GM19351 (cell line): ENCODE results near the gene DOK7.

ENCODE experiments used
- ATAC-seq: cut with Tn5 transposase; IDR thresholded peaks from one replicate; pipeline ENCODE4 v1.9.1; 2021; ENCODE audit warnings: mild to moderate bottlenecking, moderate library complexity; ENCODE audit not compliant: unreplicated experiment

Gene DOK7

DNA sequence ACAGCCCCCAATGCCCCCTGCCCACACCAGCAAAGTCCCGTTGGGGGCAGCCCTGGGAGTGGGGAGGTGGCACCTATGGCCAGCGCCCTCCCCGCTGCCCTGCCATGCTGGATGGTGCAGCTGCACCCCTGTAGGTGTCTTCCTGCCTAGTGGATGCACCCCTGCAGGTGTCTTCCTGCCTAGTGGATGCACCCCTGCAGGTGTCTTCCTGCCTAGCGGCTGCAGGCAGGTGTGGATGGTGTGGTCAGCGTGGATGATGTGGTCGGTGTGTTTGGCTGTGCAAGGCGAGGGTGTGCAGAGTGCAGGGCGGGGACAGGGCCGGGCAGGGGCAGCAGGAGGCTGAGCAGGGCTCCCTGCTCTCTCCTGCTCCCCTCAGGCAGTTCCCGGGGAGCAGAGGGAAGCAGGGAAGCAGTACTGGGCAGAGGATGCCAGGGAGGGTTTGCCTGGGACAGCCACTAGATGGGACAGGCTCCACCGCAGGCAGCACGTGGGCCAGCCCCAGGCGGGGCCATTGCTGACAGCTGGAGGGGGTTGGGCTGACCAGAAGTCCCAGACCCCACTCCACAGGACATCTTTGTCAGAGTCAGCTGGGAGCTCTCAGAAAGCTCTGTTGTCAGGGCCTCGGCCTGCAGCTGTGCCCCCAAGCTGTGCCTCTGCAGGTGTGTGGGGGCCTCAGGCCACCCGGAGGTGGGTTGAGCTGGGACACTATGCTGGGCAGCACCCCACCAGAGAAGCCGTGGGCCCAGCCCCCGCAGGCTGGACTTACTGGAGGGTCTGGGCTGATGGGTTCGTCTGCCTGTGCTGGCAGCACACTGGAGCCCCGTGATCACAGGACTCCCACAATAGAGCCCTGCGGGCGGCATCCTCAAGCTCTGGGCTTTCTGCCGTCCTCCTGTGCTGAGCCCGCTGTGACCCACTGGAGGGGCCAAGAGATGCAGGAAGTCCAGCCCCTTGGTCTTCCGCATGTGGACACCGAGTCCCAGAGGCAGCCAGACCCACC, 23.7 kb downstream of the DOK7 start:
- no peak for ATAC-seq

DNA sequence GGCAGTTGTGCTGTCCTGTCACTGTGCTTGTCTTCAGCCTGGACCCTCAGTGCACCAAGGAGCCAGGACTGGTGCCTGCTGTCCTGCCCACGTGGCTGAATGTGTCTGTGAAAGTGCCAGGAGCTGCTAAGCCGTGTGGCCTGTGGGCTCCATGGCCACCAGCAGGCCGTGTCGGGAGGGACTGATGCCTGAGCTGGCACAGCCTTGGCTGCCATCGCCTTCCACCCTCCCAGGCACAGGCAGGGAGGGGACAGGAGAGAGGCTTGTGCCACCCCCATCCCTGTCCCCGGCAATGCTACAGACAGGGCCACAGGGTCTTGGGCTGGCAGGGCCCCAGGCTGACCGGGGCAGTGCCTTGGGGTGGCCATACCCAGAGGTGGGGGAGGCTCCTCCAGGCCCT, 24.8 kb downstream of the DOK7 start:
- no peak for ATAC-seq

DNA sequence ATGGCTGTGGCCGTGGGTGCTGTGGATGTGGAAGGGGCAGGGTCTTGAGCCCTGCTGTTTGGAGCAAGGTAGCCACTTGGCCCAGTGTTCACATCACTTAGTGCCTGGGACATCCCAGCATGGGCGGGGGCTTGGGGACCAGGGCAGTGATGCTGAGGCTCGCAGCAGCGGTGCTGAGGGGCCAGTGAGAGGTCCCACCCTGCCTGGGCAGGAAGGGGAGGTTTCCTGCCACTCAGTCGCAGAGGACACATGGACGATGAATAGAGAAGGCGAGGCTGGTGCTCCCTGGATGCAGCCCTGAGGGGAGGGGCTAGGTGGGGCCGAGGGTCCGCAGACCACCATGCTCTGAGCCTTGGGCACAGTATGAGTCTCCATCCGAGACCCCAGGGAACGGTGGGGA, 25.7 kb downstream of the DOK7 start:
- ATAC-seq: no peak

DNA sequence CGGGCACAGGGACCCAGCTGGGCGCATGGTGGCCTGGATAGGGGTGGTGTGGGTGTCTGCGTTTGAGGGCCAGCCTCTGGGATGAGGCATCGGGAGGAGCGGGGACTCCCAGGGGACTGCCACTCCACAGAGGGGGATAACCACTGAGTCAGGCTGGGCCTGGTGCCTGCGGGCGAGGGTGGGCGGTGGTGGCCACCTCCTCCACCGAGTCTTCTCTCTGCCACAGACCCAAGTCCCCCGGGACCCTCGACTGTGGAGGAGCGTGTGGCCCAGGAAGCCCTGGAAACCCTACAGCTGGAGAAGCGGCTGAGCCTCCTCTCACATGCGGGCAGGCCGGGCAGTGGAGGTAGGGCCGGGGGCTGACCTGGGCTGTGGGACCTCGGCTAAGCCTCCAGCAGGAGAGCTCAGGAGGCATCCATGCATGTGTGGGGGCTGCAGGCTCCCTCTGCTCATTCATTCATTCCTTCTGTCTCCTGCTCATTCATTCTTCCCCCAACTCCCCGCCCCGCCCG, 26.4 kb downstream of the DOK7 start:
- no peak for ATAC-seq

DNA sequence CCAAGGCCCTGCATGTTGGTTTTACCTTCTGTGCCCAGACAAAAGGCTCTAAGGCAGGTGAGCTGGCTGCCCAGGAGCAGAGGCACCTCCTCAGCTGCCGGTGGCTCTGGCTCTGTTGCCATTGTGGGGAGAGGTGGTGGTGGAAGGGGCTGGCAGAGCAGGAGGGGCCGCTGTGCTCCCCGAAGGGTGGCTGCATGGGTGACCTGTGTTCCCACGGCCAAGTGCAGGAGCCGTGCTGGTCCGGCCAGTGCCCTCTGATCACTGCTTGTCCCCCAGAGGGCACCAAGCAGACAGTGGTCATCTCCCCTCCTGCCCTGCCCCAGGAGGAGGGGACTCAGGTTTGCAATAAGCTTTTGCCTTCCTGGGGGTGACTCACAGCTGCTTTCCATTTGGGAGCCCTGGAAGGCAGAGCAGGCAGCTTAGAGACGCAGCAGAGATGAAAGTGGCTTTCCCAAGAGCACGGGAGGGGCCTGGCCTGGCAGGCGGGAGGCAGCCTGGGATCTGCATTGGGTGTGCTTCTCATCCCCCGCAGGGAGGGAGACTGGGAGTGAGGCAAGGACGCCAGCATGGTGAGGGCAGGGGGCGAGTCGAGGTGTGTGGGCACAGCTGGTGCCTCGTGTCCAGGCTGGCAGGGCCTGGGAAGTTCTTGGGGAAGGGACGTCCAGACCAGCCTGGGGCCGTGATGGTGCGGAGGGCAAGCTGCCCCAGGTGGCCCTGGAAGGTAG, 28.7 kb downstream of the DOK7 start:
- ATAC-seq: no peak

DNA sequence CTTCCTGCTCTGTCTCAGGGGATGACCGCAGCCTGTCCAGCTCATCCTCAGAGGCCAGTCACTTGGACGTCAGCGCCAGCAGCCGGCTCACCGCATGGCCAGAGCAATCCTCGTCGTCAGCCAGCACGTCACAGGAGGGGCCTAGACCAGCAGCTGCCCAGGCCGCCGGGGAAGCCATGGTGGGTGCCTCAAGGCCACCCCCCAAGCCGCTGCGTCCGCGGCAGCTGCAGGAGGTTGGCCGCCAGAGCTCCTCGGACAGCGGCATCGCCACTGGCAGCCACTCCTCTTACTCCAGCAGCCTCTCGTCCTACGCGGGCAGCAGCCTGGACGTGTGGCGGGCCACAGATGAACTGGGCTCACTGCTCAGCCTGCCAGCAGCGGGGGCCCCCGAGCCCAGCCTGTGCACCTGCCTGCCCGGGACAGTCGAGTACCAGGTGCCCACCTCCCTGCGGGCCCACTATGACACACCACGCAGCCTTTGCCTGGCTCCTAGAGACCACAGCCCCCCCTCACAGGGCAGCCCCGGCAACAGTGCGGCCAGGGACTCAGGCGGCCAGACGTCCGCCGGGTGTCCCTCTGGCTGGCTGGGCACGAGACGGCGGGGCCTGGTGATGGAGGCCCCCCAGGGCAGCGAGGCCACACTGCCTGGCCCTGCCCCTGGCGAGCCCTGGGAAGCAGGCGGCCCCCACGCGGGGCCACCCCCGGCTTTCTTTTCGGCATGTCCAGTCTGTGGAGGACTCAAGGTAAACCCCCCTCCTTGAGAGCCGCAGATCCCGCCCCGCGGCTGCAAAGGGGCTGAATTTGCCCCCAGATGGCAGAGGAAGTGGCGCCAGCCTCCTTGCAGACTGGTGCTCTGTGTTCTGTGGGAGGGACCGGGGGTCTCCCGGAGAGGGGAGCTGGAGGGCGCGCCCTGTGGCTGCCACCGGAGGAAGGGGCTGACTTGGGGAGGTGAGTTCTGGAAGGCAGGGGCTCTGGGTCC, 29.9 kb downstream of the DOK7 start:
- no peak for ATAC-seq

DNA sequence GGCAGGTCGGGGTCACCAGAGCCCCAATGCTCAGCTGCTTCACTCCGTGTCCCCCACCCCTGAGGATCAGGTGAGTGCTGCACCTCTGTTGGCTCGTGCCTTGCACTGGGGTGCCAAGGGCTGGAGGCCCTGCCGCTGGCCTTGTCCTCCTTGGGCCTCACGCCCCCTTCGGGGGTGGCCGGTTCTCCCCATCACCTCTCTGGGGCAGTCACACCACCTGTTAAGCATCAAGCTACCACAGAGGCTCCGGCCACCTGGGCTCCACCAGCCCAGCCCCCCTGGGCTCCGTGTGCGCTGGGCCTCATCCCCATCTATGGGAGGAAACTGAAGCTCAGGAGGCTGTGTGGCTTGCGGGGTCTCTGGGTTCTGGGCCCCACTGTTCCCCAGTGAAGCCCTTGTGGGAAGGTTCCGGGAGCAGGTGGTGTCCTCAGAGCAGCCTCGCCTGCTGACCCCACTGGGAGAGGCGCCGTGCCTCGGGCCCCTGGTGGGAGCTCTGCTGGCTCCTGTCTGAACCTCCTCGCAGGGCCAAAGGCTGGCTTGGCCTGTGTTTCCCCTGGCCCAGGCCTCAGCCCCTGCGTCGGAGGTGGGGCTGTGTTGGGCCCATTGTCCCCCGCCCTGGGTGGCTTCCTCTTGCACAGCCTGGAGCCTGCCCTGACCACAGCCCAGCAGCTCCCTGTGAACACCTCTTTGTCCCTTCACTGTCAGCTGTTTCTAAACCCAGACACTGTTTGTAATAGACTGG, 30.8 kb downstream of the DOK7 start:
- no peak for ATAC-seq

DNA sequence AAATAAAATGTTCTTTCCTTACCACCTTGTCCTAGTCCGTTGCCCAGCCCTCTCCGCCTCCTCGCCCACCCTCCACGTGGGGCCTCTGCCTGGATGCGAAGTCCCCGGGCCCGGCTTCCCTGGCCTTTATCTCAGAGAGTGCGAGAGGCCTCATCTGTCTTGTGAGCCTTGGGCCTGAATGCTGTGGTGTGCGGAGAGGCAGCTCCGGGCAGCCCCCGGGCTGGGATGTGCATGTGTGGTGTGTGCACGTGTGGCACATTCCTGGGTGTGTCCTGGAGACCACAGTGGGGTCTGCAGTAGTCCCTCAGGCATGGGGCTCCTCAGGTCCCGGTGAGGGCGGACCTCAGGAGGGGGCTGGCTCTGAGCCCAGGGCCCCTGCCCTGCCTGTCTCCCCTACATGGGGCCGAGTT, 31.4 kb downstream of the DOK7 start:
- no peak for ATAC-seq

DNA sequence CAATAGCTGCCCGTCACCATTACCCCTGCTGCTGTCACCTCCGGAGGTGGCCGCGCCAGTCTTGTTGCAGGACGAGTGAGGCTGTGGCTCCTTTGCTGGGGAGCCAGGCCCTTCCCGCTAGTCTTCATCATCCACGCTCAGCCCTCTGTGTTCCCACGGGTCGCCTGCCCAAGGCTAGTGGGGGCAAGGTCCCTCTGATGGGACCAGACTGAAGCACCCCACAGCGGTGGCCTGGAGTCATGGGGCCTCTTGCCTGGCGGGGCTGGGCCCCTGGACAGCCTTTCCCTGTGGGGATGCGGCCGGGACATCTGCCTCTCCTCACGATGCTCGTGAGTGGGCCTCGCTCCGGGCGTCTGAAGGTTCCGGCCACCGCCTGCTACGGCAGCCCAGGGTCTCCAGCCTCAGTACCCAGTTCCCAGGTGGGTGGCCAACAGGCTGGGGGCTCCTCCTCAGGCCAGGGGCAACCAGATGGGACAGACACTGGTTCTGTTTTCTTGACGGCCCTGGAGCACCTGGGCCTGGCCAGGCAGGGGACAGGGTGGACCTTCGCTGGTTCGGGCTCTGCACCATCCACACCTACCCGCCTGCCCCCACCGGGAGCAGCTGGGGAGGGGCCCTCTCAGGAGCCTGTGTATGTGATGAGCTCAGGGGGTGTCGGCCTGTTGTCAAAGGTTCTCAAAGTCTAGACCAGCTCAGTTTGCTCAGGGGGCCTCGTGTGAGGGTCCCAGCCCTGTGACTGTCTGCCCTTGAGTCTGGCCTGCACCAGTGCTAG, 32.3 kb downstream of the DOK7 start:
- ATAC-seq: no peak

DNA sequence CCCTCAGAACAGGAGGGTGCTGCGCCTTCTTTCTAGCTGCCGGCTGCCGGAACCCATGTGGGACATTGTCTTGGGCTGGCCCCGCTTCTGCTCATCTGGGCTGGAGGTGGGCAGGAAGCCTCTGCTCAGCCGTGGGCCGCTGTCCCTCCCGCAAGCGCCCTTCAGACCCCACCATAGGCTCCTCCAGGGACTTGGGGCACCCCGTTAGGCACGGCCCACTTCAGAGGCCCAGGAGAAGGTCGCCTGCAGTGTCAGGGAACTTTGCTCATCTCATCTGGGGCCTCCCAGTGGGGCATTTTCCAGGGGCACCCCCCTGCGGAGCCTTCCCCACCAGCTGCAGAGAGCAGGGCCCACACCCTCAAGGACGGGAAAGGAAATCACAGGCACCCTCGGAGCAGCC, 32.9 kb downstream of the DOK7 start:
- ATAC-seq: no peak

DNA sequence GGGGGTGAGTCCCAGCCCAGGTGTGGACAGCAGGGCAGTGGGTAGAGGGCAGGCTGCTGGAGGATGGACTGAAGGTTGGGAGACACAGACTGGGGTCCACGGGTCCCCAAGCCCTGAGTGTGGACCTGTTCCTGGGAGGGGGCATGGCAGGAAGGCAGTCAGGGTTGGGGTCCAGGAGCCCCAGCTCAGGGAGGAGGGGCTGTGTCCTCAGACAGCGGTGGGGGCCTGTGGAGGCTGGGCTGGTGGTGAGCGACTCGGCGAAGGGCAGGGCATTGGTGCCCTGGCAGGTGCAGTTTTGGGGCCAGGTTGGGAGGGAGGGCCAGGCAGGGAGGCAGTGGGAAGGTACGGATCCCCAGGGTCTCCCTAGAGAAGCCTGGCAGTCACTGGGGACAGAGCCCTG, 34.0 kb downstream of the DOK7 start:
- no peak for ATAC-seq

DNA sequence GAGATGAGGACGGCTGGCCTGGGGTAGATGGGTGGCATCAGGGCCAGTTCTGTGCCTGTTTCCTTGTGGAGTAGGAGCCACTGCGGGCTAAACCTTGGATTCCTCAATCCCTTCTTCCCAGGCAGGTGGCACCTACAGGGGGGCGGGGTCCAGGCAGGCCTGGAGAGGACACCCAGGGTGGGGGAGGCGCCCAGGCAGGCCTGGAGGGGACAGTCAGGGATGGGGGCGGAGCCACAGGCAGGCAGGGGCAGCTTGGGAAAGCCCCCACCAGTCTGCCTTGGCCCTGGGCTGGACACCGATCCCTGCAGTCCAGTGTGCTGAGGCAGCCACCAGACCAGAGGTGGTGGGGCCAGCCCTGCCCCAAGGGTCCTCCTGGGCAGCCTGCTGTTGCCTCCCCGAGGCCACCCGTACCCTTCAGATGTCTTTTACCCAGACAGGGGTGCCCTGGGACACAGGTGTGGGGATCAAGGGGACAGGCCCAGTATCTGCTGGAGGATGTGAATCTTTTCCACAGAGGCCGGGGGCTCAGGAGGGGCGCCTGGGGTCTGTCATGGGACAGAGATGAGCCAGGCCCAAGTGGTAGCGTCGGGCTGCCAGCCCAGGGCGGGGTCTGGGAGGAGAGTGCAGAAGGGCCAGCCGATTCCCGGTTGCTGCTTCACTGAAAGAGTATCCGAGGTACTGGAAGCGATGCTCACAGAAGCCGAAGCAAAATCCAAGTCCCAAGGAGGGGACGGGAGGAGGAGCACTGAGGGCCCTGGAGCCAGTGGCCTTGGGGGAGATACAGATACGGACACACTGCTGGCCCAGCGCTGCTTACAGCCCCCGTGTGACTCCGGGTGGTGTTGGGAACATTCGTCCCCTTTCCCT, 34.6 kb downstream of the DOK7 start:
- no peak for ATAC-seq

DNA sequence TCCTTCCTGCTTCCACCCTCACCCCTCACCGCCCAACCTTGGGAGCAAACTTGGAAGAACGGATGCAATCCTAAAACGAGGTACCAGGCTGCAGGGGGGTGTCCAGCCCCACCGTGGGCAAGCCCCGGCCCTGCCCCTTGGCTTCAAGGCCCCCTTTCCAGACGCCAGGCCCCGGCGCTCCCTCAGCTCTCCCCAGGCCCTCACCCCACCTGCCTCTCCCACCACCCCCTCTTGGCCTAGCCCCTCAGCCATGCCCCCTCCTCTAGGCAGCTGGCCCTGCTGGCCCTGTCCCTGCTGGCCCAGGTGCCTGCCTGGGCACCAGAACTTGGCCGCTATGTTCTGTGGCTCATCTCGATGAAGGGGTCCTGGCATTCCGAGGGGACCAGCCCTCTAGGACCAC, 35.3 kb downstream of the DOK7 start:
- ATAC-seq: no peak

DNA sequence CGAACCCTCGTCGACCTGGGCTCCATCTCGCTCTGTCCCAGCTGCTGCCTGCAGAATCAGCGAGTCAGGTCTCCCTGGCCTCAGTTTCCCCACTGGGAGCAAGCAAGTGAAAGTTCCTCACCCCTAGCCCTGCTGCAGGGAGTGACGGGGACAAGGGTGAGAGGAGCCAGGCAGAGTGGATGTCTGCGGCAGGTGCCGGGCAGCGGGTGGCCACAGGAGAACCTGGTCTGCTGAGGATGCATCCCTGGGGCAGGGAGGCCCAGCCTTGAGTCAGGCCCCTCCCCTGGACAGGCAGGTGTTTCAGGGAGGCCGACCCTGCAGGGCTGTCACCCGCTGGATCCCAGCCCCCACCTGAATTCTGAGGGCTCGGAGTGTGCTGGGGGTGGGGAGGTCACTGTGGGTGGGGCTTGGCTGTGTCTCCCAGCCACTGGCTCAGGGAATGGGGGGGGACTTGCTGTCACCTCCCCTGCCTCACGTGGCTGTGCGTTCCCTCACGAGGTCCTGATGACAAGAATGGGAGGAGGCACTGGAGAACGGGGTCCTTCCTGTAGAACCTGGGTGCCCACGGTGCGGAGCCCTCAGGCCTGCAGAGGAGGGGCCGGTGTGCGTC, 35.9 kb downstream of the DOK7 start:
- no peak for ATAC-seq

DNA sequence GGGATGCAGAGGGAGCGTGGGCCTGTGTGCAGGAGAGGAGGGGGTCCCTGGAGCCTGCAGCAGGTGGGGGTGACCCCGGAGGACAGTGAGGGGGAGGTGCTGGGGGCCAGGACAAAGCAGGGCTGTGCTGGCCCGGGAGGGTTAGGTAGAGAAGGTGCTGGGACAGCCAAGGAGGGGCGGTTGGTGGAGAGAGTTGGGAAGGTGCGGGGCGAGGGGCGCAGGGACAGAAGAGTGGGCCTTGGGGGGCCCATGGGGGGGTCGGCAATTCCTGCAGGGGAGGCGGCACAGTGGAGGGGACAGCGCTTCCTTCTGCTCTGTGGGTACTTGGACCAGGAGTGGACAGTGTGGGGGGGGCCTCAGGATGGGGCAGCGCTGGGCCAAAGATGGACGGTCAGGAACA, 36.6 kb downstream of the DOK7 start:
- no peak for ATAC-seq

DNA sequence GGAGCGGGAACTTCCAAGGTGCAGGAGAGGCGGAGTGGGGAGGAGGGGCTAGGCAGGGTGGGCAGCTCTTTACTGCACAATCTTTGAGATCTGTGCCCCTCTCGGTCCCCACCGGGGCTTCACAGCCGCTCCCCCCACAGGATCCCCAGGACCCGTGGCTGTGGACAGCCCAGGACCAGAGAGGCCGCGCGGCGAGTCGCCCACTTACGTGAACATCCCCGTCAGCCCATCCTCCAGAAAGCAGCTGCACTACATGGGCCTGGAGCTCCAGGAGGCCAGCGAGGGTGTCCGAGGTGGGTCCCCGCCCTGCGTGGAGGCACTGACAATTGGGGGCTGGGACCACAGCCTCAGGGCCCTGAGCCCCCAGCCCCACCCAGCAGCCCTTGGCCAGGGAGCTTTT, 37.0 kb downstream of the DOK7 start:
- ATAC-seq: no peak

DNA sequence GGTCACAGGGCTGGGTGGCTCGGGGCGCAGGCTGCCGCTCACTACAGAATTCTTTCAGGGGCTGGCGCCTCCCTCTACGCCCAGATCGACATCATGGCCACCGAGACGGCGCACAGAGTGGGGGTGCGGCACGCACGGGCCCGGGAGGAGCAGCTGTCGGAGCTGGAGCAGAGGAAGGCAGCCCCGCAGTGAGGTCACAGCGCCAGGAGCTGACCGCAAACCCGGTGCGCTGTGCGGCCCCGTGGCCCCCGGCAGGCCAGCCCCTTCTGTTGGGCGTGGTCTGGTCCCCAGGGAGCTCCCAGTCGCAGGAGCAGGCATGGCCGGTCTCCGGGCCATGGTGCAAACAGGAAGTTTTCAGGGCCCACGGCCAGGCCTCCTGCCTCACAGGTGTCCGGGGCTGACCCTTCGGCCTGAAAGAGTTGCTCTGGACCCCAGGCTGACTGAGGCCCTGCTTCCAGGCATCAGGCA, 37.6 kb downstream of the DOK7 start:
- no peak for ATAC-seq
